ENCODE measurements around the gene TRIM49B.
"Not testable (repeated sequence)": the region's sequence is repeated elsewhere in the genome, so short reads cannot be mapped to it uniquely, and the experiment has no call there.

Gene TRIM49B, protein sequence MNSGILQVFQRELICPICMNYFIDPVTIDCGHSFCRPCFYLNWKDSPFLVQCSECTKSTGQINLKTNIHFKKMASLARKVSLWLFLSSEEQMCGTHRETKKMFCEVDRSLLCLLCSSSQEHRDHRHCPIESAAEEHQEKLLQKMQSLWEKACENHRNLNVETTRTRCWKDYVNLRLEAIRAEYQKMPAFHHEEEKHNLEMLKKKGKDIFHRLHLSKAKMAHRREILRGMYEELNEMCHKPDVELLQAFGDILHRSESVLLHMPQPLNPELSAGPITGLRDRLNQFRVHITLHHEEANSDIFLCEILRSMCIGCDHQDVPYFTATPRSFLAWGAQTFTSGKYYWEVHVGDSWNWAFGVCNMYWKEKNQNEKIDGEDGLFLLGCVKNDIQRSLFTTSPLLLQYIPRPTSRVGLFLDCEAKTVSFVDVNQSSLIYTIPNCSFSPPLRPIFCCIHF

DNA sequence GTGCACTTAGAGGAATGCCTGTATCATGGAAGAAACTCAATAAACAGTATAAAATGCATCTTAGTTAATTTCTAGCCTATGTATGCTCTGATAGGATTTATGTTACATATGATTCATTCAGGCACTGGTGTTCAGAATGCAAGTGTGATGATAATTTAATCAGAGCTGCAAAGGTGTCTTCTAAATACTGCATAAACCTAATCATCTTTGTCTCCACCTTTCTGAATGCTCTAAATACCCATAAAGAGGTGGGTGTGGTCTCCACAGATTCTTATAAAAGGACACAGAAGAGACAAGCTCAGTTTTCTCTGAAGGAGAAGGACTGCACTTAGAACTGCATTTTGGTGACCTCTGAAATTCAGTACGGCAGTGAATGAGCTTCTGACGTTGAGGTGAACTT lies at the start of gene TRIM49B:
TSS of gene TRIM49B (plus strand) at position 301 of the 400 bp plus-strand sequence. CDS start 2,777 bp downstream, outside the sequence.
- not testable (repeated sequence) for DNase-seq

DNA sequence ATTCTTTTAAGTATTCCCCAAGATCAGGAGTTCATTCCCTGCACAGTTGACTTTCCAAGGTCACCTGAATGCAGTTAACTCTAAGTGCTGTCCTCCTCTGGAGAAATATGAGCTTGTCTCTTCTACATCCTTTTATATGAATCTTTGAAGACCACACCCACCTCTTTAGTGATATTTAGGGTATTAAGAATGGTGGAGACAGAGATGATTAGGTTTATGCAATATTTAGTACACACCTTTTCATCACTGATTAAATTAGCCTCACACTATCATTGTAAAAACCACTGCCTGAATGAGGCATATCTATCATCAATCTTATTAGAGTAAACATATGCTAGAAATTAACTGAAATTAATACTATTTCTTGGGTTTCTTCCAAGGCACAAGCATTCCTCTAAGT lies 44.8 kb upstream of the TRIM49B start, which contains the start of gene TRIM51G:
TSS of gene TRIM51G (minus strand) at position 101 of the 400 bp plus-strand sequence. CDS start 2,190 bp downstream, outside the sequence.
- DNase-seq, result not testable (repeated sequence)

DNA sequence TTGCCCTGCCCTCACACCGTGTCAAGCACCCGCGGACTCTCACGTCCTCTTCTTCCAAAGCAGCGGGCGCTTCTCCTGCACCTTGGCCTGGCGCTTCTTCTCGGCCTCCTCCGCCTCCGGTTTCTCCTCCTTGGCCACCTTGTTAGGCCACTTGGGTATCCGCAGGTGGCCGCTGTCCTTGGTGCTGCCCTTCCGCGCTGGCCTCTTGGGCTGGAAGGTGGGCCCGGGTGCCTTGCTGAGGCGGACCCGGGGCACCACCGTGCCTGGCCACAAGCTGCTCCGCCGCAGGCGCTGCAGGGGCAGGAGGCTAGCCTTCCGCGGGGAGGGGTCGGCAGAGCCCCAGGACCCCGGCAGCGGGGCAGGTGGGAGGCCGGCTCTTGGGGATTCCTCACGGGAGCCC lies 19.6 kb downstream of the TRIM49B start:
- not testable (repeated sequence) for DNase-seq

DNA sequence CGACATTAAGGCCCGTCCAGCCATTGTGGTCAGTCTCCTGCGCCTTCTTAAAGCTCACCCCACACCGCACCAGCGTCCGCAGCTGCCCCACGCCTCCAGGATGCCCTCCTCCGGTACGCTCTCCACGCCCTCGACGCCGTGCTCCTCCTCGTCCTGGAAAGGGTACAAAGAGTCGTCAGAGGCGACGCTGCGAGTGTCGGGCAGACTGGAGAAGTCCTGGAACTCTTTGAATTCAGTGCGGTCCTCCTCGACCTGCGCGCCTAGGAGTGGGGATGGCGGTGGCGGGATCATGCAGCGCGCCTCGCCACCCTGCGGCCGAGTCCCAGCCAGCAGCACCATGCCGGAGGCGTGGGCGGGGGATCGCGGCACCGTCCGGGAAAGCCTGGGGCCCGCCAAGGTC lies 21.2 kb downstream of the TRIM49B start:
- DNase-seq, result not testable (repeated sequence)

DNA sequence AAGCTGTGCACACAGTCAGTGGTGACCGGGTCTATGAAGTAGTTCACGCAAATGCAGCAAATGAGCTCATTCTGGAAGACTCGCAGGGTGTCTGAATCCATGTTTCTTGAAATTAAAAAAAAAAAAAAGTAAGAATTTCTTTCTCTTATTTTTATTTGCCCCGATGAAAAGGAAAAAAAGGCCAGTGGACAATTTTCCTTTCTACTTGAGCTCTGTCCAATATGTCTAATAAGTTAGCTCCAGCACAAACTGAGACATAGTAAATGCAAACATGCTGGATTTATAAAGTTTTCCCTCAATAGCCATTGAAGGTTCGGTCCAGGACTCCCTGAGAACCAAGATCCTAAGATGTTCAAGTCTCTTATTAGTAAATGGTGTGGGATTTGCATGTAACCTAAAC lies 30.4 kb downstream of the TRIM49B start, which contains the start of gene TRIM64C:
TSS of gene TRIM64C (minus strand) at position 101 of the 400 bp plus-strand sequence. CDS start at position 101, 0 bp downstream.
- not testable (repeated sequence) for DNase-seq

DNA sequence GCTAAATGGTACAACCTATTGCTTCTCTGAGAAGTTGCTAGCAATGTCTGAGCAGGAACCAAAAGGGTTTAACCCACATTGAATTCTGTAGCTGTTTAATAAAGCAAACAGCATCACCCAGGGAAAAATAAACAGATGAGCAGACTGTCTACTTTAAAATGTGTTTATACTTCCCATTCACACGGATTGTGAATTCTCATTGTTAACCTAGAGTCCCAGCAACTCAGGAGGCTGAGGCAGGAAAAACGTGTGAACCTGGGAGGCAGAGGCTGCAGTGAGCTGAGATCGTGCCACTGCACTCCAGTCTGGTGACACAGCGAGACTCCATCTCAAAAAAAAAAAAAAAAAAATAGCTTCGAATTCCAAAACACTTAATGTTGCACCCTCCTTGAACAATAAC lies 41.3 kb downstream of the TRIM49B start:
- not testable (repeated sequence) for DNase-seq
